ENCODE data around the gene EDNRB.

EDNRB gene

GRCh38 chr13:77874406-77874805, 44.2 kb downstream of the EDNRB start:
- TF ChIP-seq CTCF (IDR thresholded peaks at IDR 0.05; ENCODE audit: control insufficient read depth, insufficient read depth, low read depth, low read length, missing control alignments): no peak
- no peak for DNase-seq (ENCODE audit: low read depth)

GRCh38 chr13:77872995-77873394, 45.6 kb downstream of the EDNRB start:
- DNase-seq (ENCODE audit: low read depth): no peak
- no peak overlapping the region for H3K4me3 ChIP-seq (ENCODE audit: control insufficient read depth, low read depth, low read length)
- no peak for TF ChIP-seq CTCF (IDR thresholded peaks at IDR 0.05; ENCODE audit: control insufficient read depth, insufficient read depth, low read depth, low read length, missing control alignments)

More at GRCh38 chr13:77874406-77874805, 44.2 kb downstream of the EDNRB start:
- no peak overlapping the region for H3K4me3 ChIP-seq (ENCODE audit: control insufficient read depth, low read depth, low read length)

- TF ChIP-seq CTCF (IDR thresholded peaks at IDR 0.05; ENCODE audit: control insufficient read depth, insufficient read depth, low read depth, low read length, missing control alignments): no peak
- DNase-seq (ENCODE audit: low read depth): no peak
- no peak overlapping the region for H3K4me3 ChIP-seq (ENCODE audit: control insufficient read depth, low read depth, low read length)
Observed at GRCh38 chr13:77871596-77871995, 47.0 kb downstream of the EDNRB start.

GRCh38 chr13:77868717-77869116, 49.9 kb downstream of the EDNRB start:
- no peak overlapping the region for H3K4me3 ChIP-seq (ENCODE audit: control insufficient read depth, low read depth, low read length)
- DNase-seq (ENCODE audit: low read depth): no peak
- TF ChIP-seq CTCF (IDR thresholded peaks at IDR 0.05; ENCODE audit: control insufficient read depth, insufficient read depth, low read depth, low read length, missing control alignments): no peak

GRCh38 chr13:77866971-77867370, 51.7 kb downstream of the EDNRB start:
- DNase-seq (ENCODE audit: low read depth): no peak
- H3K4me3 ChIP-seq (ENCODE audit: control insufficient read depth, low read depth, low read length): no peak overlapping the region
- no peak for TF ChIP-seq CTCF (IDR thresholded peaks at IDR 0.05; ENCODE audit: control insufficient read depth, insufficient read depth, low read depth, low read length, missing control alignments)

GRCh38 chr13:77865622-77866021, 53.0 kb downstream of the EDNRB start:
- no peak for TF ChIP-seq CTCF (IDR thresholded peaks at IDR 0.05; ENCODE audit: control insufficient read depth, insufficient read depth, low read depth, low read length, missing control alignments)
- H3K4me3 ChIP-seq (ENCODE audit: control insufficient read depth, low read depth, low read length): no peak overlapping the region
- no peak for DNase-seq (ENCODE audit: low read depth)

GRCh38 chr13:77863144-77863543, 55.5 kb downstream of the EDNRB start:
- H3K4me3 ChIP-seq (ENCODE audit: control insufficient read depth, low read depth, low read length): no peak overlapping the region
- TF ChIP-seq CTCF (IDR thresholded peaks at IDR 0.05; ENCODE audit: control insufficient read depth, insufficient read depth, low read depth, low read length, missing control alignments): no peak
- DNase-seq (ENCODE audit: low read depth): no peak

All from AG09309 (cell line).